T-cell (primary cell): ENCODE results near the gene CPTP. TPM values are rescaled to one million over a fixed set of nuclear protein-coding genes. Genes with fewer than 3 reads are reported as not detected.
A peak's percentile ranks its signal among the peaks of the same experiment; 100 is the strongest.

ENCODE experiments used
- ATAC-seq, 4 experiments: fragments of 200-7000 bp in 3 of 4; fragments of 150-1000 bp in 1 of 4; cut with Tn5 transposase; replicated peaks in 1 of 4; 1 replicate in 3 of 4; 2 replicates in 1 of 4; pipeline ENCODE4 v1.10.0; 2021; ENCODE audit warnings: moderate library complexity in 3 of 4, mild to moderate bottlenecking in 2 of 4, moderate number of reproducible peaks in 1 of 4
- CTCF ChIA-PET, 2 donors: fragments of 300-600 bp; sonication (Branson Sonifier 250); formaldehyde crosslinking; loops; one replicate each; lab custom pipeline; 2022; ENCODE audit warnings: antibody characterized with exemption in 2 of 2; lab: Charles Lee
- POLR2A ChIA-PET, 2 donors: fragments of 300-600 bp; sonication (Branson Sonifier 250); formaldehyde crosslinking; loops; one replicate each; lab custom pipeline; 2022; ENCODE audit warnings: antibody characterized with exemption in 2 of 2; lab: Charles Lee
- DNase-seq, 35 experiments: peaks; one replicate each; pipeline versions ENCODE4 v3.0.0 to v3.0.0-alpha.2; 2013 to 2023
- H3K27ac ChIP-seq: one replicate; pipeline ENCODE4 v1.5.1; 2013; ENCODE audit warnings: low read length
- H3K27me3 ChIP-seq, 2 experiments: replicated peaks in 1 of 2; 1 replicate in 1 of 2; 2 replicates in 1 of 2; pipeline versions ENCODE4 v1.6.1 to v1.7.0; 2013; ENCODE audit warnings: low read length in 1 of 2, mixed read lengths in 1 of 2; ENCODE audit not compliant: control insufficient read depth in 2 of 2, insufficient read depth in 2 of 2; ENCODE audit errors: extremely low read depth in 1 of 2
- H3K36me3 ChIP-seq, 2 donors: 1 replicate in 1 of 2; 2 replicates in 1 of 2; pipeline versions ENCODE4 v1.6.1 to v1.7.0; 2013; ENCODE audit warnings: low read length in 1 of 2; ENCODE audit not compliant: control insufficient read depth in 2 of 2, insufficient read depth in 1 of 2; ENCODE audit errors: extremely low read depth in 1 of 2
- H3K4me1 ChIP-seq, 2 experiments: 1 replicate in 1 of 2; 2 replicates in 1 of 2; pipeline versions ENCODE4 v1.6.1 to v1.7.0; 2013; ENCODE audit warnings: low read length in 2 of 2, mixed read lengths in 1 of 2; ENCODE audit not compliant: insufficient read depth in 2 of 2, control insufficient read depth in 1 of 2; ENCODE audit errors: extremely low read depth in 1 of 2
- H3K4me3 ChIP-seq, 2 donors: 1 replicate in 1 of 2; 2 replicates in 1 of 2; pipeline versions ENCODE4 v1.5.1 to v1.7.0; 2013; ENCODE audit warnings: mild to moderate bottlenecking in 2 of 2, low read length in 1 of 2, moderate library complexity in 1 of 2; ENCODE audit not compliant: control insufficient read depth in 1 of 2; ENCODE audit errors: extremely low read depth in 1 of 2
- H3K9me3 ChIP-seq: 2 replicates; pipeline ENCODE4 v1.7.0; 2013
- H3K27ac Mint-ChIP-seq, 2 donors: one replicate each; pipeline ENCODE4 v1.8.0; 2020 to 2021; ENCODE audit warnings: mild to moderate bottlenecking in 2 of 2, mixed read lengths in 2 of 2
- H3K27me3 Mint-ChIP-seq, 2 donors: one replicate each; pipeline ENCODE4 v1.8.0; 2021 to 2022; ENCODE audit warnings: mixed read lengths in 2 of 2
- H3K36me3 Mint-ChIP-seq: one replicate; pipeline ENCODE4 v1.8.0; 2021; ENCODE audit warnings: mixed read lengths
- H3K4me1 Mint-ChIP-seq, 3 donors: one replicate each; pipeline ENCODE4 v1.8.0; 2020 to 2022; ENCODE audit warnings: mixed read lengths in 3 of 3, mild to moderate bottlenecking in 1 of 3
- H3K4me3 Mint-ChIP-seq, 3 donors: one replicate each; pipeline ENCODE4 v1.8.0; 2020 to 2022; ENCODE audit warnings: mild to moderate bottlenecking in 3 of 3, mixed read lengths in 3 of 3, moderate library complexity in 3 of 3
- H3K9me3 Mint-ChIP-seq, 3 donors: one replicate each; pipeline ENCODE4 v1.8.0; 2020 to 2022; ENCODE audit warnings: mixed read lengths in 3 of 3
- WGBS: methylation state at CpG from one replicate; pipeline ENCODE4 v1.1.5; 2013; ENCODE audit warnings: missing lambda C conversion rate; ENCODE audit not compliant: insufficient coverage; 5-methylcytosine and 5-hydroxymethylcytosine counted together
- total RNA-seq, 35 experiments: library from RNA in 6 of 35; stranded (reverse) in 6 of 35; fragments of 120-200 nt in 1 of 35; gene quantifications; one replicate each; pipeline versions ENCODE4 v1.2.1 to v1.2.4 and lab custom pipeline; 2013 to 2026

The CPTP gene
- total RNA-seq, 5 donors from 2014 or later (not counting 1 experiment from before 2014, with no cell fraction given) = 15.8 to 35.8 (median 29.9) TPM

DNA sequence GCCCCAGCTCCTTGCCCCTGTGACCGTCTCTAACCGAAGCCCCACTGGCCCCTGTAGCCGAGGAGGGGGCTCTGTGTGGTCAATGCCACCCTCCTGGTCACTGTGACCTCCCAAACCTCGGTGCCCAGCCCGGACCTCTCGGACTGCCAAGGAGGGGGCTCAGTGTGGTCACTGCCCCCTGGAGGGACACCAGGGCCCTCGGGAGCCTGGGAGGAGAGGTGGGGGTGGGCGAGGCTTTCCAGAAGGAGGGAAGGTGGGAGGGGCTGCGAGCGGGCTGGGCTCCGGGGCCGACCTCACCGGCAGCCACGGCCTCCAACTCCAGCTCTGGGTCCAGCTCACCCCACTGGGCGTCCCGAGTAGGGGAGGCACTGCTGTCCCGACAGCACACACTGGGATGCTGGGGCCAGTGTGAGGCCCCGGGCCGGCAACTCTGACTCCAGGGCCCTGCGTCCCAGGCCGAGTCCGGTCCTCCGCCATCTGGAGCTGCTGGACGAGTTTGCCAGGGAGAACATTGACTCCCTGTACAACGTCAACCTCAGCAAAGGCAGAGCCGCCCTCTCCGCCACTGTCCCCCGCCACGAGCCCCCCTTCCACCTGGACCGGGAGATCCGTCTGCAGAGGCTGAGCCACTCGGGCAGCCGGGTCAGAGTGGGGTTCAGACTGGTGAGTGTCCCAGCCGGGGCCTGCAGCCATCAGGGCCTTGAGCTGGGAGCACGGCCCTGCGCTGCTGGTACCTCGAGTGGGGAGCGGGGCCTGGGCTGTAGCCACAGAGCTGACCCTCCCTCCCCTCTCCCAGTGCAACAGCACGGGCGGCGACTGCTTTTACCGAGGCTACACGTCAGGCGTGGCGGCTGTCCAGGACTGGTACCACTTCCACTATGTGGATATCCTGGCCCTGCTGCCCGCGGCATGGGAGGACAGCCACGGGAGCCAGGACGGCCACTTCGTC, 38.0 kb upstream of the CPTP start:
- peaks cover 0 to 8% of the 10 kb centered on the region in 2 experiments for H3K4me1 ChIP-seq
- Mint-ChIP-seq H3K4me1 (peaks cover 0 to 5% (median 0%) of the 10 kb centered on the region in 3 donors), H3K27ac (no peak overlapping the region), H3K27me3 (peaks cover 0 to 3% of the 10 kb centered on the region in 2 donors), H3K4me3 (no peak overlapping the region), H3K36me3 (no peaks in the 10 kb centered on the region), H3K9me3 (no peaks in the 10 kb centered on the region)
- POLR2A ChIA-PET = no interaction called here
- H3K9me3 ChIP-seq = no peaks in the 10 kb centered on the region
- no peak overlapping the region for H3K27ac ChIP-seq
- no peaks in the 10 kb centered on the region for H3K36me3 ChIP-seq
- CTCF ChIA-PET = no interaction called here
- DNase-seq = no peak
- peaks cover 0 to 35% of the 10 kb centered on the region in 2 experiments for H3K27me3 ChIP-seq
- ATAC-seq = peak in 1 of 4 experiments; percentile 12
- no peak overlapping the region for H3K4me3 ChIP-seq
- 74% methylated on average over 49 of the region's 50 CpGs for WGBS

GRCh38 chr1:1287288-1288110, 37.1 kb upstream of the CPTP start:
- peaks cover 3 to 5% (median 4%) of the 10 kb centered on the region in 3 donors for H3K4me1 Mint-ChIP-seq
- H3K4me3 Mint-ChIP-seq = no peak overlapping the region
- Histone ChIP-seq H3K27ac (no peak overlapping the region), H3K4me3 (no peak overlapping the region), H3K9me3 (no peaks in the 10 kb centered on the region), H3K36me3 (no peaks in the 10 kb centered on the region), H3K27me3 (peaks cover 0 to 36% of the 10 kb centered on the region in 2 experiments), H3K4me1 (peaks cover 0 to 14% of the 10 kb centered on the region in 2 experiments)
- no peak overlapping the region for H3K27ac Mint-ChIP-seq
- ATAC-seq = no peak
- H3K36me3 Mint-ChIP-seq = no peaks in the 10 kb centered on the region
- H3K27me3 Mint-ChIP-seq = peaks cover 0 to 3% of the 10 kb centered on the region in 2 donors
- 92% methylated on average over 35 of the region's 46 CpGs for WGBS
- no peak for DNase-seq
- H3K9me3 Mint-ChIP-seq = no peaks in the 10 kb centered on the region
- CTCF ChIA-PET = interaction anchor here in 1 of 2 donors (0.6 to 0.7 kb wide), 2 partner anchors 264 to 532 kb away, joined by 5 read pairs; no protein-coding TSS in a partner anchor
- POLR2A ChIA-PET = no interaction called here

- no peaks in the 10 kb centered on the region for H3K36me3 Mint-ChIP-seq
- ATAC-seq = peak in 2 of 4 experiments; percentile 28 to 57
- no peak overlapping the region for H3K27ac Mint-ChIP-seq
- Histone ChIP-seq H3K4me3 (no peak overlapping the region), H3K9me3 (no peaks in the 10 kb centered on the region), H3K27ac (no peak overlapping the region), H3K27me3 (peaks cover 0 to 30% of the 10 kb centered on the region in 2 experiments), H3K36me3 (no peaks in the 10 kb centered on the region), H3K4me1 (peaks cover 0 to 14% of the 10 kb centered on the region in 2 experiments)
- CTCF ChIA-PET = interaction anchor here (1.1 to 2.0 kb wide), 2 partner anchors 168 to 169 kb away, joined by 3 to 17 read pairs; no protein-coding TSS in a partner anchor
- no peaks in the 10 kb centered on the region for H3K9me3 Mint-ChIP-seq
- H3K4me3 Mint-ChIP-seq = no peak overlapping the region
- WGBS = 63% methylated on average over 14 of the region's 15 CpGs
- POLR2A ChIA-PET = no interaction called here
- DNase-seq = peak in 29 of 35 experiments; percentile 24 to 74 (median 52)
- H3K4me1 Mint-ChIP-seq = peaks cover 3 to 5% (median 4%) of the 10 kb centered on the region in 3 donors
- H3K27me3 Mint-ChIP-seq = peaks cover 0 to 3% of the 10 kb centered on the region in 2 donors
These were observed 34.3 kb upstream of the CPTP start for GRCh38 chr1:1290238-1290731.

- H3K27me3 Mint-ChIP-seq = peaks cover 0 to 3% of the 10 kb centered on the region in 2 donors
- POLR2A ChIA-PET = no interaction called here
- no peak overlapping the region for H3K4me3 Mint-ChIP-seq
- ATAC-seq (no peak), DNase-seq (no peak)
- CTCF ChIA-PET = interaction anchor here (0.7 to 2.0 kb wide), 3 partner anchors 121 to 170 kb away, joined by 3 to 17 read pairs (median 5); no protein-coding TSS in a partner anchor
- H3K4me3 ChIP-seq = no peak overlapping the region
- no peaks in the 10 kb centered on the region for H3K9me3 Mint-ChIP-seq
- peaks cover 3 to 5% (median 4%) of the 10 kb centered on the region in 3 donors for H3K4me1 Mint-ChIP-seq
- 87% methylated on average over 24 of the region's 28 CpGs for WGBS
- H3K9me3 ChIP-seq = no peaks in the 10 kb centered on the region
- no peak overlapping the region for H3K27ac ChIP-seq
- no peak overlapping the region for H3K27ac Mint-ChIP-seq
- H3K36me3 Mint-ChIP-seq = no peaks in the 10 kb centered on the region
- H3K27me3 ChIP-seq = peaks cover 0 to 22% of the 10 kb centered on the region in 2 experiments
- peaks cover 0 to 3% of the 10 kb centered on the region in 2 donors for H3K36me3 ChIP-seq
- H3K4me1 ChIP-seq = peaks cover 0 to 14% of the 10 kb centered on the region in 2 experiments
These were observed 33.5 kb upstream of the CPTP start for GRCh38 chr1:1291023-1291528.

- ATAC-seq (peak; percentile 74 to 85 (median 76)), DNase-seq (peak; percentile 37 to 82 (median 62))
- Histone ChIP-seq H3K27me3 (peaks cover 0 to 16% of the 10 kb centered on the region in 2 experiments), H3K4me3 (no peak overlapping the region), H3K4me1 (peaks cover 0 to 14% of the 10 kb centered on the region in 2 experiments), H3K27ac (no peak overlapping the region), H3K36me3 (peaks cover 0 to 3% of the 10 kb centered on the region in 2 donors), H3K9me3 (no peaks in the 10 kb centered on the region)
- H3K36me3 Mint-ChIP-seq = no peaks in the 10 kb centered on the region
- WGBS = 66% methylated on average over 38 of the region's 45 CpGs
- ChIA-PET POLR2A (no interaction called here), CTCF (interaction anchor here in 1 of 2 donors (0.6 to 2.0 kb wide), 3 partner anchors 122 to 170 kb away, joined by 3 to 17 read pairs (median 5); no protein-coding TSS in a partner anchor)
- H3K4me1 Mint-ChIP-seq = peaks cover 3 to 5% (median 4%) of the 10 kb centered on the region in 3 donors
- H3K4me3 Mint-ChIP-seq = no peak overlapping the region
- H3K9me3 Mint-ChIP-seq = no peaks in the 10 kb centered on the region
- H3K27ac Mint-ChIP-seq = no peak overlapping the region
- H3K27me3 Mint-ChIP-seq = peaks cover 0 to 3% of the 10 kb centered on the region in 2 donors
These were observed 32.8 kb upstream of the CPTP start for GRCh38 chr1:1291548-1292441.
